T-cell (primary cell): ENCODE results near the gene IFNL3. TPM values are rescaled to one million over a fixed set of nuclear protein-coding genes. Genes with fewer than 3 reads are reported as not detected.
A peak's percentile ranks its signal among the peaks of the same experiment; 100 is the strongest.
"Not testable (repeated sequence)": the region's sequence is repeated elsewhere in the genome, so short reads cannot be mapped to it uniquely, and the experiment has no call there.

Experiments used
- ATAC-seq, 4 experiments: fragments of 200-7000 bp in 3 of 4; fragments of 150-1000 bp in 1 of 4; cut with Tn5 transposase; replicated peaks in 1 of 4; 1 replicate in 3 of 4; 2 replicates in 1 of 4; pipeline ENCODE4 v1.10.0; 2021; ENCODE audit warnings: moderate library complexity in 3 of 4, mild to moderate bottlenecking in 2 of 4, moderate number of reproducible peaks in 1 of 4
- CTCF ChIA-PET, 2 donors: fragments of 300-600 bp; sonication (Branson Sonifier 250); formaldehyde crosslinking; loops; one replicate each; lab custom pipeline; 2022; ENCODE audit warnings: antibody characterized with exemption in 2 of 2; lab: Charles Lee
- POLR2A ChIA-PET, 2 donors: fragments of 300-600 bp; sonication (Branson Sonifier 250); formaldehyde crosslinking; loops; one replicate each; lab custom pipeline; 2022; ENCODE audit warnings: antibody characterized with exemption in 2 of 2; lab: Charles Lee
- DNase-seq, 35 experiments: peaks; one replicate each; pipeline versions ENCODE4 v3.0.0 to v3.0.0-alpha.2; 2013 to 2023
- H3K27ac ChIP-seq: one replicate; pipeline ENCODE4 v1.5.1; 2013; ENCODE audit warnings: low read length
- H3K27me3 ChIP-seq, 2 experiments: replicated peaks in 1 of 2; 1 replicate in 1 of 2; 2 replicates in 1 of 2; pipeline versions ENCODE4 v1.6.1 to v1.7.0; 2013; ENCODE audit warnings: low read length in 1 of 2, mixed read lengths in 1 of 2; ENCODE audit not compliant: control insufficient read depth in 2 of 2, insufficient read depth in 2 of 2; ENCODE audit errors: extremely low read depth in 1 of 2
- H3K36me3 ChIP-seq, 2 donors: 1 replicate in 1 of 2; 2 replicates in 1 of 2; pipeline versions ENCODE4 v1.6.1 to v1.7.0; 2013; ENCODE audit warnings: low read length in 1 of 2; ENCODE audit not compliant: control insufficient read depth in 2 of 2, insufficient read depth in 1 of 2; ENCODE audit errors: extremely low read depth in 1 of 2
- H3K4me1 ChIP-seq, 2 experiments: 1 replicate in 1 of 2; 2 replicates in 1 of 2; pipeline versions ENCODE4 v1.6.1 to v1.7.0; 2013; ENCODE audit warnings: low read length in 2 of 2, mixed read lengths in 1 of 2; ENCODE audit not compliant: insufficient read depth in 2 of 2, control insufficient read depth in 1 of 2; ENCODE audit errors: extremely low read depth in 1 of 2
- H3K4me3 ChIP-seq, 2 donors: 1 replicate in 1 of 2; 2 replicates in 1 of 2; pipeline versions ENCODE4 v1.5.1 to v1.7.0; 2013; ENCODE audit warnings: mild to moderate bottlenecking in 2 of 2, low read length in 1 of 2, moderate library complexity in 1 of 2; ENCODE audit not compliant: control insufficient read depth in 1 of 2; ENCODE audit errors: extremely low read depth in 1 of 2
- H3K9me3 ChIP-seq: 2 replicates; pipeline ENCODE4 v1.7.0; 2013
- H3K27ac Mint-ChIP-seq, 2 donors: one replicate each; pipeline ENCODE4 v1.8.0; 2020 to 2021; ENCODE audit warnings: mild to moderate bottlenecking in 2 of 2, mixed read lengths in 2 of 2
- H3K27me3 Mint-ChIP-seq, 2 donors: one replicate each; pipeline ENCODE4 v1.8.0; 2021 to 2022; ENCODE audit warnings: mixed read lengths in 2 of 2
- H3K36me3 Mint-ChIP-seq: one replicate; pipeline ENCODE4 v1.8.0; 2021; ENCODE audit warnings: mixed read lengths
- H3K4me1 Mint-ChIP-seq, 3 donors: one replicate each; pipeline ENCODE4 v1.8.0; 2020 to 2022; ENCODE audit warnings: mixed read lengths in 3 of 3, mild to moderate bottlenecking in 1 of 3
- H3K4me3 Mint-ChIP-seq, 3 donors: one replicate each; pipeline ENCODE4 v1.8.0; 2020 to 2022; ENCODE audit warnings: mild to moderate bottlenecking in 3 of 3, mixed read lengths in 3 of 3, moderate library complexity in 3 of 3
- H3K9me3 Mint-ChIP-seq, 3 donors: one replicate each; pipeline ENCODE4 v1.8.0; 2020 to 2022; ENCODE audit warnings: mixed read lengths in 3 of 3
- WGBS: methylation state at CpG from one replicate; pipeline ENCODE4 v1.1.5; 2013; ENCODE audit warnings: missing lambda C conversion rate; ENCODE audit not compliant: insufficient coverage; 5-methylcytosine and 5-hydroxymethylcytosine counted together
- total RNA-seq, 35 experiments: library from RNA in 6 of 35; stranded (reverse) in 6 of 35; fragments of 120-200 nt in 1 of 35; gene quantifications; one replicate each; pipeline versions ENCODE4 v1.2.1 to v1.2.4 and lab custom pipeline; 2013 to 2026

The IFNL3 gene
- total RNA-seq, 5 donors from 2014 or later (not counting 1 experiment from before 2014, with no cell fraction given), result not detected

DNA sequence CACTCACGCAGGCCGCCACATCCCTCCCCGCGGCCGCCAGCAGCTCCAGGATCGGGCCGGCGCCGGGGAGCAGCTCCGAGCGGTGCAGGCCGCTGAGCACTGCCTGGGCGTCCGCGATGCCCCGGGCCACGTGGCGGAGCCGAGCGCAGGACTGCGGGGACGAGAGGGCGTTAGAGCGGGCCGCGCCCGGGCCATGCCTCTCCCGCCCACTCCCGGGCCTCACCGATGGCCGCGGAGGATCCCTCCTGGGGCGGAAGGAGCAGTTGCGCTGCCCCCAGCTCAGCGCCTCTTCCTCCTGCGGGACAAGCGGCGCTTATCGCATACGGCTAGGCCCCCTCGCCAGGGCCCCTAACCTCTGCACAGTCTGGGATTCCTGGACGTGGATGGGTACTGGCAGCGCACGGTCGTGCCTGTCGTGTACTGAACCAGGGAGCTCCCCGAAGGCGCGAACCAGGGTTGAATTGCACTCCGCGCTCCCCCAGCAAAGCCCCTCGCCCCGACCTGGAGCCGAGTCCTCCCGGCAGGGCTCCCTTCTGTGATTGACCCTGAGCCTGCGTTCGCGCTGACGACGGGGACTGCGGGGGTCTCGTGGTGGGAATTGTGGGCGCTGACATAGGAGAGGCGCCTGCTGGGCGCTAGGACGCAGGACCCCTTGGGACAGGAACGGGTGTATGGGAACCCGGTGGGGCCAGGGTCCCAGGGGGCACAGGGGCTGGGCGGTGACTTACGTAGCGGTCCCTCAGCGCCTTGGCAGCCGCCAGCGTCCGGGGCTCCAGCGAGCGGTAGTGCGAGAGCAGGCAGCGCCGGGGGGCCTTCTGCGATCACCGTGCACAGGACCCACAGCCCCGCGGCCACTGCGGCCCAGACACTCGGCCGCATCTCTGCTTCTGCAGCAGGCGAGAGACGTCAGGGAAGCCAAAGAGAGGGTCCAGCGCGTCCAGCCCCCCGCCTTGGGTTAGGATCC is 3.2 kb upstream of the IFNL3 start:
- no peaks in the 10 kb centered on the region for H3K9me3 Mint-ChIP-seq
- peaks cover 0 to 12% of the 10 kb centered on the region in 2 experiments for H3K4me1 ChIP-seq
- DNase-seq, result peak in 1 of 35 experiments; percentile 16
- no peaks in the 10 kb centered on the region for H3K36me3 Mint-ChIP-seq
- peak overlapping the region in 1 of 2 donors; percentile 44 for H3K4me3 ChIP-seq
- no peaks in the 10 kb centered on the region for H3K9me3 ChIP-seq
- H3K4me1 Mint-ChIP-seq, result peaks cover 2 to 12% (median 4%) of the 10 kb centered on the region in 3 donors
- 60% methylated on average over 90 of the region's 92 CpGs for WGBS
- H3K27me3 Mint-ChIP-seq, result peaks cover 0 to 9% of the 10 kb centered on the region in 2 donors
- ChIA-PET POLR2A (no interaction called here), CTCF (no interaction called here)
- no peaks in the 10 kb centered on the region for H3K36me3 ChIP-seq
- H3K27ac Mint-ChIP-seq, result no peak overlapping the region
- no peak overlapping the region for H3K27ac ChIP-seq
- H3K4me3 Mint-ChIP-seq, result no peak overlapping the region
- peak; percentile 49 to 65 (median 58) for ATAC-seq
- peaks cover 0 to 27% of the 10 kb centered on the region in 2 experiments for H3K27me3 ChIP-seq

DNA sequence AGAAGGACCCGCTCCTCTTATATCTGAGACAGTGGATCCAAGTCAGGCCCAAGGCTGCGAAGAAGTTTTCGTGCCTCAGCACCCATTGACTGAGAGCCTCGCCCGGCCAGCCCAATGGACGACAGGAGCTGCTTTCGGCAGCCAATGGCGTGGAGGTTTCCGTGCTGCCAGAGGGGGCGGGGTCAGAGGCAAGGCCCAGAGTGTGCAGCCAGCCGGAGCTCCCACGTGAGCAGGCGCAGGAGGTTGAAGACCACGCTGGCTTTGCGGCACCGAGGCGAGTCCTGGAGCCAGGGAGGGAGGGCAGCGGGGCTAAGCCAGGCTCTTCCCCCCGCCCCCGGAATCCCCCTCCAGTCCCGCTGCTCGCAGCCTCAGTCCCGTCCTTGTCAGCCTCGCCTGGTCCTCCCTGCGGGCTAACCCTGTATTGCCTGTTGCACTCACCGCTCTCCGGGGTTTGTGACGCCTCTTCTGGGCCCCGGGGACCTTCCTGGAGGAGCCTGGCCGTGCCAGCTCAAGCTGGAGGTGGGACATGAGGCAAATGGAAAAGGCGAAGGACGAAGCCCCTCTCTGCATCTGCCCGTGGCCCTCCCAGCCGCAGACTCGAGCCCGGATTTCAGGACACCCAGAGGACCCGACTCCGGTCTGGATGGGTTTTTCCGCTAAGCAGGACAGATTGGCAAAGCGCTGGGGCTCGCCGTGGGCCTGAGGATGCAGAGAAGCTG is 2.3 kb upstream of the IFNL3 start:
- Mint-ChIP-seq H3K27ac (no peak overlapping the region), H3K9me3 (no peaks in the 10 kb centered on the region), H3K36me3 (no peaks in the 10 kb centered on the region), H3K4me3 (peak overlapping the region in 2 of 3 donors; percentile 13 to 53), H3K27me3 (peaks cover 0 to 9% of the 10 kb centered on the region in 2 donors), H3K4me1 (peaks cover 2 to 4% (median 3%) of the 10 kb centered on the region in 3 donors)
- ATAC-seq (peak; percentile 53 to 80 (median 70)), DNase-seq (peak in 9 of 35 experiments; percentile 16 to 48 (median 29))
- no peaks in the 10 kb centered on the region for H3K9me3 ChIP-seq
- H3K4me3 ChIP-seq, result peak overlapping the region in 1 of 2 donors; percentile 29
- ChIA-PET CTCF (no interaction called here), POLR2A (interaction anchor here in 1 of 2 donors (0.6 kb wide), 1 partner anchor 8 kb away, joined by 6 read pairs; no protein-coding TSS in a partner anchor)
- 55% methylated on average over 36 of the region's 42 CpGs for WGBS
- no peaks in the 10 kb centered on the region for H3K36me3 ChIP-seq
- no peak overlapping the region for H3K27ac ChIP-seq
- H3K4me1 ChIP-seq, result peaks cover 0 to 12% of the 10 kb centered on the region in 2 experiments
- peaks cover 0 to 27% of the 10 kb centered on the region in 2 experiments for H3K27me3 ChIP-seq

DNA sequence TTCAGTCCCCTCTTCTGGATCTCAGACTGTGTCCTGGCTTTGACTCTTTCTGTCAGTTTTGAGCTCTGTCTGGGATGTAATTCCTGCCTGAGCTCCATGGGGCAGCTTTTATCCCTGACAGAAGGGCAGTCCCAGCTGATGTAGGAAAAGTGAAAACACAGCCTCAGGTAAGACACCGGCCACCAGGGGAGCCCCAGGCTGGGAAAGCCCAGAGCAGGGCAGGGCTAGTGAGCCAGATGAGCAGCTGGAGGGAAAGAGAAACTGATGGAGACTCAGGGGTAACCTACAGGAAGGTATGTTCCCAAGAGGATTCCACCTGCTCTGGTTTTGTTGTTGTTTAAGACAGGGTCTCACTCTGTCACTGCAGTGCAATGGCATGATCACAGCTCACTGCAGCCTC is 360 bp upstream of the IFNL3 start:
- H3K27ac ChIP-seq, H3K4me3 ChIP-seq, H3K36me3 ChIP-seq, H3K27ac Mint-ChIP-seq, DNase-seq, CTCF ChIA-PET, H3K9me3 Mint-ChIP-seq, H3K4me1 Mint-ChIP-seq, H3K27me3 Mint-ChIP-seq, H3K36me3 Mint-ChIP-seq, H3K9me3 ChIP-seq, H3K4me3 Mint-ChIP-seq, POLR2A ChIA-PET: not testable (repeated sequence)
- ATAC-seq, result peak in 3 of 4 experiments; percentile 45 to 62 (median 51)
- Histone ChIP-seq H3K27me3 (peaks cover 0 to 25% of the 10 kb centered on the region in 2 experiments), H3K4me1 (peaks cover 0 to 12% of the 10 kb centered on the region in 2 experiments)
- no CpG with 5 or more reads among the region's 1 CpG for WGBS

DNA sequence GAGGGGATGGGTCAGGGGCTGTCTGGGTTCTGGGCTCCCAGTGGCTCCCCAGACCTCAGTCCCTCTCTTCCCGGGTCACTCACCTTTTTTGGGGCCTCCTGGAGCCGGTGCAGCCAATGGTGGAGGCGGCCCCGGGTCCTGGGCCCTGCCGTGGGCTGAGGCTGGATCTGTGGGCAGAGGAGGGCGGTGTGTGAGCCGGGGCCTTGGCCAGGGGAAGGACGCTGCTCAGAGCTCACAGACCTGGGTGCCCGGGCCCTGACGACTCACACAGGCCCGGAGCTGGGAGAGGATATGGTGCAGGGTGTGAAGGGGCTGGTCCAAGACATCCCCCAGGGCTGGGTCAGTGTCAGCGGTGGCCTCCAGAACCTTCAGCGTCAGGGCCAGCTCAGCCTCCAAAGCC is 1.1 kb downstream of the IFNL3 start:
- Histone ChIP-seq H3K4me1 (peaks cover 0 to 12% of the 10 kb centered on the region in 2 experiments), H3K27me3 (peaks cover 0 to 23% of the 10 kb centered on the region in 2 experiments)
- H3K27me3 Mint-ChIP-seq, H3K9me3 Mint-ChIP-seq, CTCF ChIA-PET, H3K27ac ChIP-seq, H3K9me3 ChIP-seq, H3K36me3 Mint-ChIP-seq, H3K27ac Mint-ChIP-seq, H3K36me3 ChIP-seq, DNase-seq, POLR2A ChIA-PET, H3K4me1 Mint-ChIP-seq, ATAC-seq, H3K4me3 ChIP-seq, H3K4me3 Mint-ChIP-seq: not testable (repeated sequence)
- 80% methylated on average over 5 of the region's 13 CpGs for WGBS

DNA sequence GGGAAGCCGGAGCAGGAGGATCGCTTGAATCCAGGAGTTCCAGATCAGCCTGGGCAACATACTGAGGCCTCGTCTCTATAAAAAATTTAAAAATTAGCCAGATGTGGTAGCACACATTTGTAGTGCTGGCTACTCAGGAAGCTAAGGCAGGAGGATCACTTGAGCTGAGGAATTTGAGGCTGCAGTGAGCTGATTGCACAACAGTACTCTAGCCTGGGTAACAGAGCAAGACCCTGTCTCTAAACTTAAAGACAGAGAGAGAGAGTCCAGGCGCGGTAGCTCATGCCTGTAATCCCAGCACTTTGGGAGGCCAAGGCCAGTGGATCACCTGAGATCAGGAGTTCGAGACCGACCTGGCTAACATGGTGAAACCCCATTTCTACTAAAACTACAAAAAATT is 4.4 kb downstream of the IFNL3 start:
- WGBS, result 100% methylated on average over 7 of the region's 7 CpGs
- CTCF ChIA-PET, result no interaction called here
- DNase-seq, result no peak
- no peak overlapping the region for H3K27ac ChIP-seq
- no peaks in the 10 kb centered on the region for H3K36me3 Mint-ChIP-seq
- H3K4me1 Mint-ChIP-seq, result peaks cover 29 to 33% (median 29%) of the 10 kb centered on the region in 3 donors
- no peaks in the 10 kb centered on the region for H3K9me3 ChIP-seq
- no peak overlapping the region for H3K4me3 ChIP-seq
- H3K27me3 ChIP-seq, result peaks cover 0 to 3% of the 10 kb centered on the region in 2 experiments
- peaks cover 0 to 27% of the 10 kb centered on the region in 2 experiments for H3K4me1 ChIP-seq
- no peaks in the 10 kb centered on the region for H3K27me3 Mint-ChIP-seq
- no peaks in the 10 kb centered on the region for H3K9me3 Mint-ChIP-seq
- no peak overlapping the region for H3K4me3 Mint-ChIP-seq
- no peaks in the 10 kb centered on the region for H3K36me3 ChIP-seq
- ATAC-seq, result no peak
- POLR2A ChIA-PET, result no interaction called here
- no peak overlapping the region for H3K27ac Mint-ChIP-seq

DNA sequence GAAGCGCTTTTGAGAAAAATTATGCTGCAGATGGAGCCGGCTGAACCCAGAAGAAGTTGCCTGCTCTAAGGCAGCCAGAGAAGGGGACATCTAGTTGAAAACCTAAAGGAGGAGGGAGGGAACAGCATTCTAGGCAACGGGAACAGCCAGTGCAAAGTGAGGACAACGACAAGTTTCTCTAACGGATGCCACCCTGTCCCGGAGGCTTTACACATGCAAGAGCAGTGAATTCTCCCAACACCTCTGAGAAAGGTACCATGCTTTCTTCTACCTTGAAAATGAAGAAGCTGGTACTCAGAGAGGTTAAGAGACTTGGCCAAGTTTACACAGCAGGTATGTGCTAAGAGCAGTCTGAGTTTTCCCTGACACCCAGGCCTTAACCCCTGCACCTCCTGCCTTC is 5.9 kb downstream of the IFNL3 start:
- Mint-ChIP-seq H3K27me3 (no peaks in the 10 kb centered on the region), H3K27ac (no peak overlapping the region), H3K36me3 (no peaks in the 10 kb centered on the region), H3K4me1 (peaks cover 29 to 33% (median 29%) of the 10 kb centered on the region in 3 donors), H3K4me3 (no peak overlapping the region), H3K9me3 (no peaks in the 10 kb centered on the region)
- Histone ChIP-seq H3K9me3 (no peaks in the 10 kb centered on the region), H3K36me3 (no peaks in the 10 kb centered on the region), H3K27ac (no peak overlapping the region), H3K4me1 (peaks cover 0 to 27% of the 10 kb centered on the region in 2 experiments), H3K4me3 (no peak overlapping the region), H3K27me3 (peaks cover 0 to 2% of the 10 kb centered on the region in 2 experiments)
- WGBS, result 85% methylated on average over 2 of the region's 6 CpGs
- ATAC-seq (no peak), DNase-seq (no peak)
- CTCF ChIA-PET, result no interaction called here
- POLR2A ChIA-PET, result no interaction called here
